Measurements from ENCODE around the gene SRSF12.

The SRSF12 gene

GRCh38 chr6:89048985-89049384 lies 68.9 kb downstream of the SRSF12 start:
- no peak for FAIRE-seq
- no peak for DNase-seq (ENCODE audit: insufficient read length, low spot score)
- TF ChIP-seq, protein P1, sequence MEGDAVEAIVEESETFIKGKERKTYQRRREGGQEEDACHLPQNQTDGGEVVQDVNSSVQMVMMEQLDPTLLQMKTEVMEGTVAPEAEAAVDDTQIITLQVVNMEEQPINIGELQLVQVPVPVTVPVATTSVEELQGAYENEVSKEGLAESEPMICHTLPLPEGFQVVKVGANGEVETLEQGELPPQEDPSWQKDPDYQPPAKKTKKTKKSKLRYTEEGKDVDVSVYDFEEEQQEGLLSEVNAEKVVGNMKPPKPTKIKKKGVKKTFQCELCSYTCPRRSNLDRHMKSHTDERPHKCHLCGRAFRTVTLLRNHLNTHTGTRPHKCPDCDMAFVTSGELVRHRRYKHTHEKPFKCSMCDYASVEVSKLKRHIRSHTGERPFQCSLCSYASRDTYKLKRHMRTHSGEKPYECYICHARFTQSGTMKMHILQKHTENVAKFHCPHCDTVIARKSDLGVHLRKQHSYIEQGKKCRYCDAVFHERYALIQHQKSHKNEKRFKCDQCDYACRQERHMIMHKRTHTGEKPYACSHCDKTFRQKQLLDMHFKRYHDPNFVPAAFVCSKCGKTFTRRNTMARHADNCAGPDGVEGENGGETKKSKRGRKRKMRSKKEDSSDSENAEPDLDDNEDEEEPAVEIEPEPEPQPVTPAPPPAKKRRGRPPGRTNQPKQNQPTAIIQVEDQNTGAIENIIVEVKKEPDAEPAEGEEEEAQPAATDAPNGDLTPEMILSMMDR (IDR thresholded peaks at IDR 0.05; ENCODE audit: insufficient read depth, missing control alignments) = no peak

GRCh38 chr6:89048288-89048923 lies 69.5 kb downstream of the SRSF12 start:
- FAIRE-seq (no peak), DNase-seq (ENCODE audit: insufficient read length, low spot score) (no peak)
- TF ChIP-seq, protein P1 (IDR thresholded peaks at IDR 0.05; ENCODE audit: insufficient read depth, missing control alignments) = no peak

- FAIRE-seq (no peak), DNase-seq (ENCODE audit: insufficient read length, low spot score) (no peak)
- TF ChIP-seq, protein P1 (IDR thresholded peaks at IDR 0.05; ENCODE audit: insufficient read depth, missing control alignments) = no peak
Observed at GRCh38 chr6:89047473-89047872, 70.4 kb downstream of the SRSF12 start.

Measured in D721Med (cell line).